Ectodermal cell (in vitro differentiated cells): Measurements from ENCODE around the gene DMD.

Experiments
- H3K27ac ChIP-seq: 2 replicates; pipeline ENCODE4 v1.7.0; 2013; ENCODE audit warnings: mild to moderate bottlenecking, low read depth, low read length; ENCODE audit not compliant: insufficient read depth, poor library complexity, severe bottlenecking
- H3K27me3 ChIP-seq: 2 replicates; pipeline ENCODE4 v1.7.0; 2013; ENCODE audit warnings: mild to moderate bottlenecking, low read length; ENCODE audit not compliant: insufficient read depth, control insufficient read depth, poor library complexity, severe bottlenecking
- H3K36me3 ChIP-seq: one replicate; pipeline ENCODE4 v1.7.0; 2013; ENCODE audit warnings: low read length; ENCODE audit not compliant: control insufficient read depth, insufficient read depth
- H3K4me1 ChIP-seq: one replicate; pipeline ENCODE4 v1.7.0; 2013; ENCODE audit warnings: low read length; ENCODE audit not compliant: control insufficient read depth, insufficient read depth
- H3K4me3 ChIP-seq: 2 replicates; pipeline ENCODE4 v1.7.0; 2013; ENCODE audit warnings: low read depth, low read length, control low read depth; ENCODE audit not compliant: insufficient read depth
- H3K9me3 ChIP-seq: 2 replicates; pipeline ENCODE4 v1.7.0; 2013; ENCODE audit warnings: mild to moderate bottlenecking, low read length, moderate library complexity; ENCODE audit not compliant: control insufficient read depth
- WGBS, 2 experiments: methylation state at CpG; one replicate each; pipeline ENCODE4 v1.1.7; 2013; ENCODE audit warnings: missing lambda C conversion rate in 2 of 2; 5-methylcytosine and 5-hydroxymethylcytosine counted together

Gene DMD

DNA sequence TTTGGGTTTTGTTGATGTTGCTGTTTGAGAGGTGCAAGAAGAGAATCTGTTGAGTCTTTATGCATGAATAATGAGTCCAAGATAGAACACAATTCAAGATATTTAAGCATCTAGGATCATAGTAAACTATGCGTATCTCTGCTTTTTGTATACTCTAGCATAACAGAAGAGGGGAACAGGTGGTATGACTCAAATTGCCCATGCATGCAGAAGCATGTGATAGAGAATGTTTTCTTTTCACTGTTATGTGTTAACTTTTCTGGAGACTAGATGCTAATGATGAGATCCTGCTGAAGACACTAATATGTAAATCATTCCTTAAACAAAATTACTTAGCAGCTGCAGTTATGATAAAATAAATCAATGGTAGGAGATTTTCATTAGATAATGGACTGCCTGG is 1974.2 kb downstream of the DMD start:
- WGBS, 2 experiments = 100% methylated on average over 1 of the region's 1 CpG; no CpG with 5 or more reads in 1 of the 2 experiments
- Histone ChIP-seq H3K27ac (no peak overlapping the region), H3K36me3 (no peaks in the 10 kb centered on the region), H3K4me3 (no peak overlapping the region), H3K27me3 (no peaks in the 10 kb centered on the region), H3K9me3 (no peaks in the 10 kb centered on the region), H3K4me1 (peaks cover 22% of the 10 kb centered on the region)

DNA sequence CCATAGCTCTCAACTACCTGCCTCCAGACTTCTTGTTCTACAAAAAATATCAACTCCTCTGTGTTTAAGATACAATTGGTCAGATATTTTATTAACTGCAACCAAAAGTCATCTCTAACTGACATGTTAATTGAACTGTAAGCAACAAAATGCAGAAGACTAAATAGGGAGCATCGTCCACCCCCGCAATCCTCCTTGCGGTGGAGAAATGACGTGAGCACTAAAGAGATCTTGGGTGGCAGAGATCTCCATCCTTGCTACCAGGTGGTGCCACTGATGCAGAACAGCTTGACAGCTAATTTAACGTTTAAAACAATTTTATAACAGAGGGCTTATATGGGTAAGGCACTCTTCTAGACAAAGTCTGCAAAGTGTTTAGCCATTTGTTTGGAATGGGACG is 1975.1 kb downstream of the DMD start:
- H3K9me3 ChIP-seq = no peaks in the 10 kb centered on the region
- peaks cover 22% of the 10 kb centered on the region for H3K4me1 ChIP-seq
- H3K27me3 ChIP-seq = no peaks in the 10 kb centered on the region
- WGBS, 2 experiments = 96% methylated on average over 5 to 6 of the region's 6 CpGs
- no peak overlapping the region for H3K4me3 ChIP-seq
- no peaks in the 10 kb centered on the region for H3K36me3 ChIP-seq
- H3K27ac ChIP-seq = no peak overlapping the region

DNA sequence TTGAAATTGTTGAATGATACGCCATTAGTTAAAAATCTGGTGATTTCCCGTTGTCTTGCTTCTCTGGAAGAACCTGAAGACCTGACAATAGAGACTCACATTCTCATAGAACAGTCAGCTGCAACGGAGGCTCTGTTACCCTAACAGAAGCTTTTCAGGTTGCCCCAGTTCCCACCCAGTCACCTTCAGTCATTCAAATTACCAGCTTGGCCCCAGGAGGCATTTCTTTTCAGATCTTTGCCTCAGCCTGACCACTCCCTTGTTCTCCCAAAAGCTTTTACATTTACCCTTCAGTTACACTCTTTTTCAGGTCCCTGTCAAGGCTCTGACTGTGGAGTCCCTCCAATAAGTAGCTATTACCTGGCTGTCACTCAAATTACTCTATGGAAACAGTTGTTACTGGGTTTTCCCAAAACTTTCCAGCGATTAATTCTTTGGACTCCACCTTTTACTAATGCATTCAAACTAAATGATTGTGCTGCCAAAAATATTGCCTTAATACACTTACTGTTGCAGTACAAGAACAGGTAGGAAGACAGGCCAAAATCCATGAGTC is 1977.3 kb downstream of the DMD start:
- Histone ChIP-seq H3K27ac (peak overlapping the region; percentile 42), H3K27me3 (no peaks in the 10 kb centered on the region), H3K36me3 (no peaks in the 10 kb centered on the region), H3K9me3 (no peaks in the 10 kb centered on the region), H3K4me1 (peaks cover 22% of the 10 kb centered on the region), H3K4me3 (no peak overlapping the region)
- WGBS, 2 experiments = 0 to 7% methylated on average over 3 to 4 of the region's 4 CpGs

DNA sequence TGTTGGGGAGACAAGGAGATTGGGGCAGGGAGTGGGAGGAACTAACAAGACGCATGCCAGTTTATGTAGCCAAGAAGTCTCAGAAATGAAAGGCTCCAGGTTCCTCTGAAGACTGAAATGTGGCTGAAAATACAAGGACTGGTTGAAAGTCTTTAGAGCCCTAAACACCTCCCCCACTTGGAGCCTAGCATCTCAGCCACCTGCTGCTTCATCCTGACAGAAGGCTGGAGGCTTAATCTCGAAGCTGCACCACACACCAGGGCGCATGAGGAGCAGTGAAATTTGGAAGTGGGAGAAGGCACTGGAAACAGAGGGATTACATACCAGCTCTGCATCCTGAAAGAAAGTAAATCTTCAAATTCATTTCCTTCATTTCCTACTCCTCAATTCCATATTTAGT is 1978.8 kb downstream of the DMD start:
- H3K27me3 ChIP-seq = no peaks in the 10 kb centered on the region
- no peak overlapping the region for H3K4me3 ChIP-seq
- no peaks in the 10 kb centered on the region for H3K36me3 ChIP-seq
- peaks cover 22% of the 10 kb centered on the region for H3K4me1 ChIP-seq
- no peaks in the 10 kb centered on the region for H3K9me3 ChIP-seq
- WGBS, 2 experiments = 21 to 25% methylated on average over 2 to 3 of the region's 3 CpGs
- H3K27ac ChIP-seq = peak overlapping the region; percentile 16

DNA sequence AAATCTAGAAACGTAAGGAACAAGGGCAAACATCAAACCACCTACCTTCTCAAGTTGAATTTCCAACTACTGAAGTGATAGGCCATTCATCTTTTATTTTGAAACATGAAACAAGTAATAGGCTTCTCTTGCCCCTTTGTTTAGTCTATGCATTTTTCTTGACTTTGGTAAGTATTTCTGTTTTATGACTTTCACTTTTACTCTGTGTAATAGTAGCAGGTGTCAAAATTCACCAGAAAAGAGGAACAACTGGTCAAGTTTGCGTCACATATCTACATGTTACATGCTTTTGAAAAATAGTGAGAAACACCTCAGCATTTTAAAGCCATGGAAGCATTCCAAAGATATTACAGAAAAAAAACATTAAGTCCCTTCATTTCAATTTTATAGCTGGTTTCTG is 1982.4 kb downstream of the DMD start:
- no peaks in the 10 kb centered on the region for H3K36me3 ChIP-seq
- no peak overlapping the region for H3K27ac ChIP-seq
- peaks cover 16% of the 10 kb centered on the region for H3K4me1 ChIP-seq
- WGBS, 2 experiments = 92 to 100% methylated on average over 1 to 2 of the region's 2 CpGs
- no peaks in the 10 kb centered on the region for H3K9me3 ChIP-seq
- no peaks in the 10 kb centered on the region for H3K27me3 ChIP-seq
- H3K4me3 ChIP-seq = no peak overlapping the region

DNA sequence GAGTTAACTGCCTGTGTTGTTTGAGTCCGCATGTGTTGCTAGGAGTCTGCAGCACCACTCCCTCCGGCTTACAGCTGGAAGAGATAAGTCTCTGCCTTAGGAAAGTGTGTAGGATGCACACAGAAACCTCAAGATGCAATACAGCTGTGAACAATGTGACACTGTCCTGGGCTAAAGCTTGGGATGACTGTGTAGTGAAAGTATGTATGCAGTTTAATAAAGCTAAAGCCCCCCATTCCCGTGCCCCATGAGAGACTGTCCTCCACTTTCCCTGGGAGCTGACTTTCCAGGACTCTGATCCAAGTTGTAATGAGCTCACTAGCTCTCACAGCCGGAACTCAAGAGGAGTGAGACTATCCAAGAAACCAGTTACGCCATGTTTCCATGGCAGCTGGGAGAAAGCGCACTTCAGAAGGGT is 1982.9 kb downstream of the DMD start:
- WGBS, 2 experiments = 86 to 93% methylated on average over 6 of the region's 6 CpGs

DNA sequence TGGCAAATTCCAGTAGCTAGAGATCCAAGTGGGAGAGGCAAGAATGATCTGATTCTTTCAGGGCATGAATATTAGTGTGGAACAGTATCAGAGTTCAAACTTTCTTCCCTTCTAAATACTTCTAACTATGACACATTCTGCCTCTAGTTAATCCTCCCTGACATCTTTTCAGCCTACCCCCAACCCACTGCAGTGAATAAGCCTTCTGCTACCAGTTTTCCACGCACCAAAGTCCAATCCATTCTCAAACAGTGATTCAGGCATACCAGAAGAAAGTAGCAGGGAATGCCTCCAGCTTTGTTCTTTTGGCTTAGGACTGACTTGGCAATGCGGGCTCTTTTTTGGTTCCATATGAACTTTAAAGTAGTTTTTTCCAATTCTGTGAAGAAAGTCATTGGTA is 1984.1 kb downstream of the DMD start:
- 89 to 92% methylated on average over 1 of the region's 2 CpGs for WGBS, 2 experiments
- Histone ChIP-seq H3K27me3 (no peaks in the 10 kb centered on the region), H3K36me3 (no peaks in the 10 kb centered on the region), H3K4me1 (no peaks in the 10 kb centered on the region), H3K27ac (no peak overlapping the region), H3K4me3 (no peak overlapping the region), H3K9me3 (no peaks in the 10 kb centered on the region)

More for the DNA sequence above, 1982.9 kb downstream of the DMD start:
- Histone ChIP-seq H3K4me1 (peaks cover 11% of the 10 kb centered on the region), H3K36me3 (no peaks in the 10 kb centered on the region), H3K4me3 (no peak overlapping the region), H3K27ac (no peak overlapping the region), H3K27me3 (no peaks in the 10 kb centered on the region), H3K9me3 (no peaks in the 10 kb centered on the region)

DNA sequence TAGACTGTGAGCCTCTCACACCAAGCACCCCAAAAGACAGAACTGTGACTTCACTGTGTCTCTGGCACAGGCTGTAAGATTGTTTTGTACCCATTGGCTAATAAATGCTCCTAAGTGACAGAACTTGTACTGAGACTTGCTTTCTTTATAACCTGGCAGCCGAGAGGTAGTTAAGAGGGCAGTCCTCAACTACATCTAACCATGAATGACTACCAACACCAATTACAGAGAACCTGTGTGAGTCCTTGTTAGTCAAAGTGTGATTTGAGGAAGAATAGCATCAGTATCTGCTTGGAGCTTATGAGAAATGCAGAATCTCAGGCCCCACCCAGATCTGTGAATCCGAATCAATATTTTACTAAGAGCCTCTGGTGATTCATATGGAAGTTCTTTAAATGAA is 1985.5 kb downstream of the DMD start:
- Histone ChIP-seq H3K27ac (no peak overlapping the region), H3K4me1 (no peaks in the 10 kb centered on the region), H3K36me3 (no peaks in the 10 kb centered on the region), H3K9me3 (no peaks in the 10 kb centered on the region), H3K4me3 (no peak overlapping the region), H3K27me3 (no peaks in the 10 kb centered on the region)
- WGBS, 2 experiments = 100% methylated on average over 1 of the region's 2 CpGs; no CpG with 5 or more reads in 1 of the 2 experiments

DNA sequence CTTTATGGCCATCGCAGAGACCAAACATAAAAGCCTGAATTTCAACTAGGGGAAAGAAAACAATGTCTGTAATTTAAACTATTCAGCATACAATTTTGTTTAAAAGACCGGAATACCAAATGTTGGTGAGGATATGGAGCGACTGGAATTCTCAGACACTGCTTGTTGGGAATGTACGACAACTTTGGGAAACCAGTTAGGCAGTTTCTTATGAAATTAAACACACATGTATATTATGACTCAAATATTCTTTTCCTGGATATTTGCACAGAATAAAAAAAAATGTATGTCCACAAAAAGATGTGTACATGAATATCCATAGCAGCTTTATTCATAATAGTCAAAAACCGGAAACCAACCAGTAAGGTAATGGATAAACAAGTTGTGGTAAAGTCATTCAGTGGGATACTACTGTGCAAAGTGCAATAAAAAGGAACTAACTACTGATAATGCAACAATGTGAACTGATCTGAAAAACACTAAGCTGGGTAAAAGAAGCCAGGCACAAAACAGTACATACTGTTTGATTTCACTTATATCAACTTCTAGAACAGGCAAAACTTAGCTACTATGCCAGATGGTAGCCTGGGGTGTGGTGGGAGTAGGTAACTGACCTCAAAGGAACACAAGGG is 1986.9 kb downstream of the DMD start:
- Histone ChIP-seq H3K9me3 (no peaks in the 10 kb centered on the region), H3K4me1 (no peaks in the 10 kb centered on the region), H3K36me3 (no peaks in the 10 kb centered on the region), H3K27me3 (no peaks in the 10 kb centered on the region), H3K27ac (no peak overlapping the region), H3K4me3 (no peak overlapping the region)
- 100% methylated on average over 2 of the region's 5 CpGs; no CpG with 5 or more reads in 1 of the 2 experiments for WGBS, 2 experiments

DNA sequence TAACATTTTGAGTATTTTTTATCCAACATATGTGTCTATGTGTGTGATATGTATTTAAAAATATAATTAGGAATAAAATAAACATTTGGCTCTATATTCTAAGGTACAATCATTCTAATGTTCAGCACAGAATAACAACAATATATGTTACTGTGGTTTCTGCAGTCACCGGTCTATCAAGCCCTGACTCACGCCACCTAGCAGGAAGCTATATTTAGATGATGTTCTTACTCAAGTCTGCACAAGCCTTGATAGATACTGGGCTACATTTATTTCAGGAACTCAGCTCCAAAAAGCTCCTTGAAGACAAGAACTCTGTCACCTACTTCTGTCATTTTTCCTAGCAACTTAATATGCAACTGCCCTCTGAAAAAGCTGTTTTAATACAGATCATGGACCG is 1987.5 kb downstream of the DMD start:
- H3K36me3 ChIP-seq = no peaks in the 10 kb centered on the region
- peaks cover 4% of the 10 kb centered on the region for H3K4me1 ChIP-seq
- H3K4me3 ChIP-seq = no peak overlapping the region
- H3K9me3 ChIP-seq = no peaks in the 10 kb centered on the region
- 90 to 96% methylated on average over 3 of the region's 3 CpGs for WGBS, 2 experiments
- no peak overlapping the region for H3K27ac ChIP-seq
- H3K27me3 ChIP-seq = no peaks in the 10 kb centered on the region
